ENCODE data around the gene TDP1.
A peak's percentile ranks its signal among the peaks of the same experiment; 100 is the strongest.

DNA sequence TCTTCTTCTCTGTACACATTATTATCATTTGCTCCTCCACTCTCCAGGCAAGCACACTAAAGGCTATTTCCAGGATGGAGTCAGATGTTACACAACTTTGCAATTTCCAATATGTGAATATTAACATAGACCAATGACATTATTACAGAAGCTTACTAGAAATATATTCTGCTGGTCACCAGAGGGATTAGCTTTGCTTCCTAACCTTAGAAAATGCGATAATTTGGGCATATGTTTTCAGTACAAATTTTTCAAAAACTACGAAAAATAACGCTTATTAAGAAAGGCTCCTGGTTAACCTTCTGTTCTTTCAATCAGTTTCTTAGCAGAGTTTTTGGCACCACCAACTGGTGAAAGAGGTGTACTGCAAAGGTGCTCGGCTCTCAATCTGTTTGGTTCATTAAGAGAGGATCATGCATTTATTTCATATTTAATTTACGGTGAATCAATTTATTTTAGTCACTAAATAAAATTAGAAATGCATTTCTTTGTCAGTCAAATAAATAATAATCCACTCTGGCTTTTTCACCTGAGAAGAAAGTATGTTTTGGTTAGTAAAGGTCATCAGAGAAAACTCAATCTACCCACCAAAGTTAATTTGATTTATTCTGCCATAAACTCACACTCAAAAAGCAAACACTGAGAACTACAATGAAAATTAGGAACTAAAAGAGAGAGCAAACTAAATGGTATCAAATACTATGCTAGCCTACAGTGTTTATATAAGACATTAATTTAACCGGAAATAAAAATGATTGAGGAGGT is 40.4 kb upstream of the TDP1 start:
- TF ChIP-seq, protein P1, sequence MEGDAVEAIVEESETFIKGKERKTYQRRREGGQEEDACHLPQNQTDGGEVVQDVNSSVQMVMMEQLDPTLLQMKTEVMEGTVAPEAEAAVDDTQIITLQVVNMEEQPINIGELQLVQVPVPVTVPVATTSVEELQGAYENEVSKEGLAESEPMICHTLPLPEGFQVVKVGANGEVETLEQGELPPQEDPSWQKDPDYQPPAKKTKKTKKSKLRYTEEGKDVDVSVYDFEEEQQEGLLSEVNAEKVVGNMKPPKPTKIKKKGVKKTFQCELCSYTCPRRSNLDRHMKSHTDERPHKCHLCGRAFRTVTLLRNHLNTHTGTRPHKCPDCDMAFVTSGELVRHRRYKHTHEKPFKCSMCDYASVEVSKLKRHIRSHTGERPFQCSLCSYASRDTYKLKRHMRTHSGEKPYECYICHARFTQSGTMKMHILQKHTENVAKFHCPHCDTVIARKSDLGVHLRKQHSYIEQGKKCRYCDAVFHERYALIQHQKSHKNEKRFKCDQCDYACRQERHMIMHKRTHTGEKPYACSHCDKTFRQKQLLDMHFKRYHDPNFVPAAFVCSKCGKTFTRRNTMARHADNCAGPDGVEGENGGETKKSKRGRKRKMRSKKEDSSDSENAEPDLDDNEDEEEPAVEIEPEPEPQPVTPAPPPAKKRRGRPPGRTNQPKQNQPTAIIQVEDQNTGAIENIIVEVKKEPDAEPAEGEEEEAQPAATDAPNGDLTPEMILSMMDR (IDR thresholded peaks at IDR 0.05) = peak; percentile 80 to 91 (median 88)
- TF ChIP-seq POLR2A (IDR thresholded peaks at IDR 0.05) = no peak

Measured in prostate gland (tissue), 2 donors.